Neuronal stem cell (in vitro differentiated cells): ENCODE measurements around the gene SERPINB5.

Source experiments
- DNase-seq: peaks from one replicate; pipeline ENCODE4 v3.0.0-alpha.2; 2013; ENCODE audit warnings: low spot score
- H2AFZ ChIP-seq: one replicate; pipeline ENCODE4 v1.6.1; 2013; ENCODE audit warnings: mild to moderate bottlenecking, low read length, inconsistent platforms
- H2AK5ac ChIP-seq: 2 replicates; pipeline ENCODE4 v1.6.1; 2013; ENCODE audit warnings: low read depth, mild to moderate bottlenecking, inconsistent platforms, low read length, moderate library complexity, mixed read lengths
- H2BK120ac ChIP-seq: 2 replicates; pipeline ENCODE4 v1.6.1; 2013; ENCODE audit warnings: low read depth, mild to moderate bottlenecking, inconsistent platforms, low read length, moderate library complexity, mixed read lengths
- H2BK12ac ChIP-seq: one replicate; pipeline ENCODE4 v1.6.1; 2013; ENCODE audit warnings: low read length, inconsistent platforms
- H2BK15ac ChIP-seq: 2 replicates; pipeline ENCODE4 v1.6.1; 2013; ENCODE audit warnings: mild to moderate bottlenecking, low read length, inconsistent platforms, mixed read lengths
- H2BK5ac ChIP-seq: one replicate; pipeline ENCODE4 v1.6.1; 2013; ENCODE audit warnings: inconsistent platforms, mild to moderate bottlenecking, low read length, moderate library complexity
- H3K14ac ChIP-seq: one replicate; pipeline ENCODE4 v1.6.1; 2013; ENCODE audit warnings: low read length, inconsistent platforms
- H3K18ac ChIP-seq: 2 replicates; pipeline ENCODE4 v1.6.1; 2013; ENCODE audit warnings: low read length, inconsistent platforms
- H3K23ac ChIP-seq: 2 replicates; pipeline ENCODE4 v1.6.1; 2013; ENCODE audit warnings: low read depth, mild to moderate bottlenecking, mixed read lengths, low read length, inconsistent platforms; ENCODE audit not compliant: poor library complexity
- H3K27ac ChIP-seq: replicated peaks from 3 replicates; pipeline ENCODE4 v1.5.1; 2013; ENCODE audit warnings: low read length, inconsistent platforms
- H3K27me3 ChIP-seq, 3 experiments: 2 replicates each; pipeline ENCODE4 v1.6.1; 2013; ENCODE audit warnings: low read length in 3 of 3, mild to moderate bottlenecking in 2 of 3, inconsistent platforms in 1 of 3, low read depth in 1 of 3, mixed read lengths in 1 of 3, moderate library complexity in 1 of 3; ENCODE audit not compliant: control insufficient read depth in 3 of 3, insufficient read depth in 3 of 3
- H3K36me3 ChIP-seq, 2 donors: replicated peaks in 1 of 2; 2 replicates each; pipeline ENCODE4 v1.6.1; 2013; ENCODE audit warnings: low read length in 2 of 2; ENCODE audit not compliant: control insufficient read depth in 2 of 2, insufficient read depth in 2 of 2
- H3K4ac ChIP-seq: 2 replicates; pipeline ENCODE4 v1.6.1; 2013; ENCODE audit warnings: inconsistent platforms, mild to moderate bottlenecking, low read length, moderate library complexity
- H3K4me1 ChIP-seq, 2 donors: 1 replicate in 1 of 2; 2 replicates in 1 of 2; pipeline ENCODE4 v1.6.1; 2013; ENCODE audit warnings: low read length in 2 of 2, low read depth in 1 of 2; ENCODE audit not compliant: control insufficient read depth in 2 of 2, insufficient read depth in 1 of 2
- H3K4me2 ChIP-seq: one replicate; pipeline ENCODE4 v1.6.1; 2013; ENCODE audit warnings: mild to moderate bottlenecking, low read length, inconsistent platforms; ENCODE audit not compliant: insufficient read depth, poor library complexity, severe bottlenecking
- H3K4me3 ChIP-seq, 2 donors: 2 replicates each; pipeline ENCODE4 v1.5.1; 2013; ENCODE audit warnings: low read length in 2 of 2, mild to moderate bottlenecking in 2 of 2, inconsistent platforms in 1 of 2, moderate library complexity in 1 of 2
- H3K79me1 ChIP-seq: one replicate; pipeline ENCODE4 v1.6.1; 2013; ENCODE audit warnings: low read depth, mild to moderate bottlenecking, inconsistent platforms, low read length, moderate library complexity
- H3K9ac ChIP-seq: one replicate; pipeline ENCODE4 v1.6.1; 2013; ENCODE audit warnings: mild to moderate bottlenecking, low read depth, low read length, inconsistent platforms; ENCODE audit not compliant: poor library complexity
- H3K9me3 ChIP-seq, 2 donors: replicated peaks in 1 of 2; 2 replicates each; pipeline versions ENCODE3 to v1.6.1; 2013; ENCODE audit warnings: low read length in 2 of 2, mild to moderate bottlenecking in 2 of 2, inconsistent platforms in 1 of 2, low read depth in 1 of 2, mixed read lengths in 1 of 2, moderate library complexity in 1 of 2; ENCODE audit not compliant: control insufficient read depth in 2 of 2, insufficient read depth in 1 of 2
- H4K8ac ChIP-seq: one replicate; pipeline ENCODE4 v1.6.1; 2013; ENCODE audit warnings: low read depth, mild to moderate bottlenecking, inconsistent platforms, low read length, moderate library complexity
- H4K91ac ChIP-seq: one replicate; pipeline ENCODE4 v1.6.1; 2013; ENCODE audit warnings: low read length, low read depth, mild to moderate bottlenecking, inconsistent platforms; ENCODE audit not compliant: poor library complexity
- WGBS, 2 donors: extraction: QIAGEN DNeasy Blood & Tissue Kit; methylation state at CpG; one replicate each; pipeline ENCODE4 v1.1.7; 2013; ENCODE audit warnings: missing lambda C conversion rate in 2 of 2, mixed read lengths in 1 of 2; ENCODE audit not compliant: insufficient read length in 2 of 2, insufficient replicate concordance in 1 of 2; ENCODE audit errors: extremely low coverage in 2 of 2; 5-methylcytosine and 5-hydroxymethylcytosine counted together

SERPINB5 gene

DNA sequence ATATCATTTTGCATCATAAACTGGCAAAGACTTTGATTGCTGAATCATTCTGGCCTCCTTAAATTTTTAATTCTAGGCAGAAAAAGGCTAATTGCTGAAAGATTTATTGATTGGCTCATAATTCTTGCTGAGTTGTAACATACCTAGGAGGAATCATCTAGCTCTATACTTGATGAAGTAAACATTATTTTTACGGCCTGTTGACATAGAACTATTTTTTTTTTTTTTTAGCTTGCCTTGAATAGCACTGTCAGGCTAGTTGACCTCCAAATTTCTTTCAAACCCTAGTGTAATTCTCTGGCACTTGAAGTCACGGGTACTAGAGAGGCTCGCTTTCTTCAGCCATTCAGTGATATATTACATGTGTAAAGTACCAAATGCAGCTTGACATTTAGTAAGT is 68.2 kb downstream of the SERPINB5 start:
- Histone ChIP-seq H3K27me3 (no peaks in the 10 kb centered on the region), H3K4ac (no peak overlapping the region), H4K8ac (no peak overlapping the region), H3K4me1 (peaks cover 0 to 11% of the 10 kb centered on the region in 2 donors), H2AFZ (no peak overlapping the region), H3K79me1 (no peaks in the 10 kb centered on the region), H4K91ac (no peak overlapping the region), H3K36me3 (no peaks in the 10 kb centered on the region), H3K27ac (no peak overlapping the region), H2BK120ac (no peak overlapping the region), H3K4me3 (no peak overlapping the region), H3K23ac (no peak overlapping the region), H3K14ac (no peak overlapping the region), H2BK12ac (no peak overlapping the region), H2BK5ac (no peak overlapping the region), H3K4me2 (no peak overlapping the region), H2BK15ac (no peak overlapping the region), H3K9ac (no peak overlapping the region), H3K9me3 (no peaks in the 10 kb centered on the region), H2AK5ac (no peak overlapping the region), H3K18ac (no peak overlapping the region)
- no CpG with 5 or more reads among the region's 3 CpGs for WGBS, 2 donors
- no peak for DNase-seq

DNA sequence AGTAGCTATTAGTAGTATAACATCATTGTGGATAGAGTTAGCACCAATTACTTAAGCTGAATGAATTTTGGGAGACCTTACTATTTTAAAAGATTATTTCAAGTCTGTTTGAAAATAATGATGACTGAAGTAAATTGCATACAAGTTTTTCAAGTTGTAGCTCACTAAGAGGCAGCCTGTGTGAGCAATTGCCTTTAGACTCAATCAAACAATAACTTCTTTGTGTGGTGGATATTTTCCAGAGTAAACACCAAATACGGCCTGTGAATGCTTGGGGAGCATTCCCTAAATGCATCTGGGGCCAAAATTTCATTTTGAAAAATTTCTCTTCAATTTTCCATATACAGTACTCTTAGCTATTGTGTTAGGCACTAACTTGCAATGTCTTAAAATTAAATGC is 73.3 kb downstream of the SERPINB5 start:
- Histone ChIP-seq H3K18ac (no peak overlapping the region), H2BK15ac (no peak overlapping the region), H2AFZ (no peak overlapping the region), H3K14ac (no peak overlapping the region), H2BK12ac (no peak overlapping the region), H3K23ac (no peak overlapping the region), H3K79me1 (no peaks in the 10 kb centered on the region), H4K8ac (no peak overlapping the region), H2BK120ac (no peak overlapping the region), H3K4me3 (no peak overlapping the region), H3K9me3 (no peaks in the 10 kb centered on the region), H3K27ac (no peak overlapping the region), H3K36me3 (no peaks in the 10 kb centered on the region), H3K27me3 (no peaks in the 10 kb centered on the region), H4K91ac (no peak overlapping the region), H3K4ac (no peak overlapping the region), H2AK5ac (no peak overlapping the region), H3K4me1 (peaks cover 3 to 6% of the 10 kb centered on the region in 2 donors), H2BK5ac (no peak overlapping the region), H3K4me2 (no peak overlapping the region), H3K9ac (no peak overlapping the region)
- no CpG with 5 or more reads among the region's 1 CpG for WGBS, 2 donors
- DNase-seq, result no peak

DNA sequence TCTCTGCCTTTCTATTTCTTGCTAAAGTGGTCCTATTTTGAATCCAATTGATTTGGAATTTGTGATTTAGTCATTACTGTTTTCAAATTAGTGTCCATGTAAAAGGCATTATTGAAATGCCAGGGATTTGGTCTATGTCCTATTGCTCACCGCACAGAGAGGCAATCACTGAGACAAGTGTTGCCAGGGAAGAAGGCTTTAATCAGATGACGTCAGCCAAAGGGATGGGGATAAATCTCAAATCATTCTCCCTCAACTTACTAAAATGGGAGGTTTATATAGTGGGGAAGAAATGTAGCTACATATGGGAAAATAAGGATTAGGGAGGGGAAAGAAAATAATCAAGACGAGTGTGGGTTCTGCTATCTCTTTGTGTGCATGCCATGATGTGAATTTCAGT is 75.0 kb downstream of the SERPINB5 start:
- Histone ChIP-seq H4K8ac (no peak overlapping the region), H3K14ac (no peak overlapping the region), H3K9ac (no peak overlapping the region), H2BK120ac (no peak overlapping the region), H3K36me3 (no peaks in the 10 kb centered on the region), H3K4ac (no peak overlapping the region), H3K18ac (no peak overlapping the region), H2BK5ac (no peak overlapping the region), H3K4me3 (no peak overlapping the region), H3K4me2 (no peak overlapping the region), H2AFZ (no peak overlapping the region), H3K27ac (no peak overlapping the region), H2BK15ac (no peak overlapping the region), H3K27me3 (no peaks in the 10 kb centered on the region), H4K91ac (no peak overlapping the region), H2AK5ac (no peak overlapping the region), H3K79me1 (no peaks in the 10 kb centered on the region), H3K9me3 (no peaks in the 10 kb centered on the region), H3K23ac (no peak overlapping the region), H3K4me1 (peaks cover 3 to 4% of the 10 kb centered on the region in 2 donors), H2BK12ac (no peak overlapping the region)
- WGBS, 2 donors, result no CpG with 5 or more reads among the region's 3 CpGs
- DNase-seq, result no peak

DNA sequence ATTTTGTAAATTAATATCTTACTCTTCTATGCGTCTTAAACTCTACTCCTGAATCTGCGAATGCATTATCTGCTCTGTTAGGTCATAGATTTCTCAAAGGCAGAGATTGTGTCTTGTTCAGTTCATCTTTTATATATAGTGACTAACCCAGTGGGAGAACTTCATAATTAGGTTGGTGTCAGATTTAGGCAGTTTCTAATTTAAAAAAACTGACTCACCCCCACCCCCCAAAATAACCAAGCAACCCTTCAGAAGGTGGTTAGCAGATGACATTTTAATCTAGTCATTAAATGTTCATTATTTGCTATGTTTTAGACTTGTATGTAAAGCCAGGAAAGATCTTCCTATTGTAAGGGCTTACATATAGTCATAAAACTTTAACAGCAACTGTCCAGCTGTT is 75.8 kb downstream of the SERPINB5 start:
- Histone ChIP-seq H3K4me2 (no peak overlapping the region), H3K36me3 (no peaks in the 10 kb centered on the region), H4K8ac (no peak overlapping the region), H3K18ac (no peak overlapping the region), H3K27ac (no peak overlapping the region), H2BK12ac (no peak overlapping the region), H3K4me1 (peaks cover 3 to 4% of the 10 kb centered on the region in 2 donors), H2AFZ (peak overlapping the region; percentile 71), H3K14ac (no peak overlapping the region), H2BK120ac (no peak overlapping the region), H4K91ac (no peak overlapping the region), H3K23ac (no peak overlapping the region), H3K9ac (no peak overlapping the region), H2AK5ac (no peak overlapping the region), H3K9me3 (no peaks in the 10 kb centered on the region), H2BK15ac (no peak overlapping the region), H3K4me3 (no peak overlapping the region), H2BK5ac (no peak overlapping the region), H3K79me1 (no peaks in the 10 kb centered on the region), H3K27me3 (no peaks in the 10 kb centered on the region), H3K4ac (no peak overlapping the region)
- DNase-seq, result no peak
- no CpG with 5 or more reads among the region's 2 CpGs for WGBS, 2 donors
